Activated CD4-positive, CD25-positive, alpha-beta regulatory T cell treated with anti-CD3 and anti-CD28 coated beads, Interleukin-2, amount 50 U/mL, for 24 hours (primary cell): ENCODE results near the gene DDX39A.

Experiments
- ATAC-seq, 2 donors: fragments of 150-1000 bp; cut with Tn5 transposase; one replicate each; pipeline ENCODE4 v1.10.0; 2021; ENCODE audit warnings: mild to moderate bottlenecking in 1 of 2, moderate library complexity in 1 of 2

Gene DDX39A

GRCh38 chr19:14433554-14434501, 14.7 kb upstream of the DDX39A start:
- ATAC-seq = peak; percentile 40 to 48

- ATAC-seq = peak; percentile 27 to 43
Observed at GRCh38 chr19:14432791-14433553, 13.8 kb upstream of the DDX39A start, which contains the start of gene PKN1. Gene PKN1 (plus strand): TSS chr19:14433306. CDS start chr19:14433522, 216 bp downstream.

GRCh38 chr19:14430712-14431111, 11.6 kb upstream of the DDX39A start:
- ATAC-seq = no peak

- no peak for ATAC-seq
Observed at GRCh38 chr19:14428882-14429416, 9.8 kb upstream of the DDX39A start.

- no peak for ATAC-seq
Observed at GRCh38 chr19:14427461-14427860, 8.3 kb upstream of the DDX39A start.

GRCh38 chr19:14425696-14426138, 6.6 kb upstream of the DDX39A start:
- ATAC-seq = no peak

- peak; percentile 62 to 64 for ATAC-seq
Observed at GRCh38 chr19:14418856-14419105, 360 bp downstream of the DDX39A start.

GRCh38 chr19:14416817-14417231, 2.3 kb downstream of the DDX39A start:
- ATAC-seq = no peak

GRCh38 chr19:14414926-14415690, 4.0 kb downstream of the DDX39A start:
- ATAC-seq = no peak

GRCh38 chr19:14413693-14414181, 5.4 kb downstream of the DDX39A start:
- no peak for ATAC-seq

GRCh38 chr19:14412996-14413692, 6.0 kb downstream of the DDX39A start:
- ATAC-seq = no peak

GRCh38 chr19:14412324-14412995, 6.7 kb downstream of the DDX39A start:
- no peak for ATAC-seq

GRCh38 chr19:14411938-14412245, 7.2 kb downstream of the DDX39A start:
- ATAC-seq = no peak

- no peak for ATAC-seq
Observed at GRCh38 chr19:14411161-14411937, 7.8 kb downstream of the DDX39A start.

- ATAC-seq = no peak
Observed at GRCh38 chr19:14410091-14411051, 8.8 kb downstream of the DDX39A start.

GRCh38 chr19:14409146-14410023, 9.8 kb downstream of the DDX39A start:
- ATAC-seq = no peak

GRCh38 chr19:14408491-14409145, 10.5 kb downstream of the DDX39A start:
- no peak for ATAC-seq
